NOMO-1 treated with dmso at 0.1 percent for 144 hours (cell line): ENCODE results near the gene DPYD.
"Not testable (repeated sequence)": the region's sequence is repeated elsewhere in the genome, so short reads cannot be mapped to it uniquely, and the experiment has no call there.

ENCODE experiments used
- DNase-seq: peaks from one replicate; lab custom pipeline; 2025; ENCODE audit not compliant: unreplicated experiment; lab: John Stamatoyannopoulos, UW

The DPYD gene

GRCh38 chr1:97379387-97380075, 541.3 kb downstream of the DPYD start:
- DNase-seq: no peak

- no peak for DNase-seq
Measured at GRCh38 chr1:97378596-97378995, 542.2 kb downstream of the DPYD start.

DNA sequence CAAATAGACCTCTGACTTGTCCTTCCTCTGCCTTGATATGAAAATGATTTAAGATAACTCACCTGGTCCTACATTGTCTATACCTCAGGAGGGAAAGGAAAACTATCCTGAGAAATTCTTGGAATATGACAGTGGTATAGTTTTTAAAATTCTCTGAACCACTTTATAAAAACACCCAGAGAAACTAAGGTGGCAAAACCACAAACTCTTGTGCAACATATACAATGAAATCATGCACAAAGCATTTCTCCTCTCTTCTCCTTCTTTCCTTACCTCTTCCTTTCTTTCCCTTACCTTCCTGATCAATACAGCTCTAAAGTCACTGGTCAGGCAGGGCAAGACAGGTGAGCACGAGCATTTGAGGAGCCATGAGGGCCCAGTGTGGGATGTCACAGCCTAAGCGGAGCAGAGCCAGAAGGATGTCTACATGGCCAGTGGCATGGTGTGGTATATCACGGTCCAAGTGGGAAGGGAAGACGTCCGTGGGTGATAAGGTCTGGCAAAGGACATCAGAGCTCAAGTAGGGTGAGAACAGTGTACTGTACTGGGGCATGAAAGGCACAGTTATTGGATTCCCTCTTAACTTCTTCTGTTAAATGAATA, 543.3 kb downstream of the DPYD start:
- DNase-seq: no peak

- DNase-seq: no peak
Measured at GRCh38 chr1:97373000-97373399, 547.8 kb downstream of the DPYD start.

- DNase-seq: no peak
Measured at GRCh38 chr1:97372531-97372930, 548.3 kb downstream of the DPYD start.

DNA sequence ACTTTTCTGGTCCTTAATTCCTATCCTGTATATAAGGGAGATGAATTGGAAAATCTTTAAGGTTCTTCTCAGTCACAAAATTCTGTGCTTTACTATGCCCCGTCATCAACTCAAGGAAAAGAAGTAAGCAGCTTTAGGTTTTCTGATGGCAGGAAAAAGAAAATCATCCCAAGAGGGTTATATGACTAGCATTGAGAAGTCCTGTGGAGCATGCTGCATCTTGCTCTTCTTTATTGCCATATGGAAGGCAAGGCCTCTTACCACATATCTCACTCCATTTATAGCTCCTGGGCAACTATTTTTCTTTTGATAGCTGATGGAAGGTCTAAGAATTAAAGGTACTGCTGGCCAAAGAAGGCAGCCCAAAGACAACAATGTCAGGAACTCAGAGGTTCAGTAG, 552.5 kb downstream of the DPYD start:
- DNase-seq: no peak

DNA sequence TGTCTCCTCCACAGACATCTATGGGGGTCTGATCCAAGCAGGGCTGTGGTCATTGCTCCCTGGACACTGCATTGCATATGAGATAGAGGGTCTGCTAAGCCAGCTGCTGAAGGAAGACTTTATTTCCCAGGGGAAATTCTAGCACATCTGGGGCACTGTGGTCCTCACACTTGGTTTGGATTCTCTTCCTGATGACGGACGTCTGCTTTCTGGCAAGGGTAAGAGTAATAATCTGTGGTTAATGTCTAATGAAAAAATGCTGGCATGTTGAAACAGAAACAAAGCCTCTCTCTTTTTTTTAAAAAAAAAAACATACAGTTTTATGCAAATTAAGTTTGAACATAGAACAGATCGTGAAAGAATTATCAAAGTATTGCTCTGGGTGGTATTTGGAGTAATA, 553.9 kb downstream of the DPYD start:
- no peak for DNase-seq

DNA sequence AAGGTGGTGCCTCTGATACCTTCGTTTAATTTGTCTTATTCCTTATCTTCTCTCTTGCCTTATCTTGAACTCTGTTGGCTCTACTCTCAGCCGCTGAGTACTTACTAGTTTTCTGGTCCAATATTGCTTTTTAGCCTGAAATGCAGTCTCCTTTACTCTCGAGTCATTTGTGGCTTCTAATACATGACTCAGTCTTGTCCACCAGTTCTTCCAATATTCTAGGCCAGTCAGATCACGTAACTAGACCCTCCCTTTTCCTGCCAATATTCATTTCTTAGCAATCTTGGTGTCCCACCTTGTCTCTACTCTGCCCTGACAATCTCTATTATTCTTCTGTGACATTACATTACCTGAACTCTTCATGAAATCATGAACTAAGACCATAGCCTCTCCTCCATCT, 555.8 kb downstream of the DPYD start:
- no peak for DNase-seq

DNA sequence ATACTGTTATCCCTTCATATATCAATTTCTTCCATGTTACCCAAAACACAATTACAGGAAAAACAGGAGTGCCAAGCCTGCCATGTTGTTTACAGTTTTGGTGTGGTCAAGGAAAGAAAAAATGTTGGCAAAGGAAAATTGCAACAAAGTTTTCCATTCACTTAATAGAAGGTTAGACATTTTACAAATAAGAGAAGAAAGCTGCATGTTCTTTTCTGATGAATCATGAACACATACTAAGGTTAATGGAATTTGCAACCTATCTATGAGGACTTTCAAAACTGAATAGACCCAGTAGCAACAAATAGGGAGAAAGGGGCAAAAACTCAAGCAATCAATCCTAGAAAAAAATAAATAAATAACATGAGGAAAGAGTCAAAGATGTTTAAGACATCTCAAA, 556.7 kb downstream of the DPYD start:
- no peak for DNase-seq

DNA sequence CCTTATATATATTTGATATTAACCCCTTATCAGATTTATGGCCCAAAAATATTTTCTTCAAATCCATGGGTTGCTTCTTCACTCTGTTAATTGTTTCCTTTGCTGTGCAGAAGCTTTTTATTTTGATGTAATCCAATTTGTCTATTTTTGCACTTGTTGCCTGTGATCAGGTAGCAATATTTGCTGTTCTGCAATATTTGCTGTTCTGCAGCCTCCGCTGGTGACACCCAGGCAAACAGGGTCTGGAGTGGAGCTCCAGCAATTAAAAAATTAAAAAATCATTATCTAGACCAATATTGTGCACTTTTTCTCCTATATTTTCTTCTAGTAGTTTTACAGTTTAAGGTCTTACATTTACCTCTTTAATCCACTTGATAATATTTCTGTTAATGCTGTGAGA, 564.5 kb downstream of the DPYD start:
- no peak for DNase-seq

DNA sequence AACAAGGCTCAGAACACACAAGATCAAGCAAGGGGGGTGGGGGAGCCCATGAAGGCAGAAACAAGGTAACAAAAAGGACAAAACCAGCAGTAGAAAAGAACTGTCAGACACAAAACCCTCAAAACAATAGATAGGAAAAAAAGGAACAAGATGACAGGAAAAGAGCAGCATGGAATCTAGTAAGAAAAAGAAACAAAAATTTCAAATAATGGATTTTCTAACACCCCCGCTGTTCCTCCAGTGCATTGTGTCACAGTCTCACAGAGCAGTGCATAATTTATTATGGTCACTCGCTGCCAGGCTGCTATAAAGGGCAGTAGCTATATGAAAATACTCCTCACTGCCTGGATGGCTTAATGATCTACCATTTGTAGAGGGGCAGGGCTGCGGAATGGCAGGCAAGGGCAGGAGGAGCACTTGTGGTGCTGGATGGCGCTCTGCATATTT, 567.9 kb downstream of the DPYD start:
- no peak for DNase-seq

DNA sequence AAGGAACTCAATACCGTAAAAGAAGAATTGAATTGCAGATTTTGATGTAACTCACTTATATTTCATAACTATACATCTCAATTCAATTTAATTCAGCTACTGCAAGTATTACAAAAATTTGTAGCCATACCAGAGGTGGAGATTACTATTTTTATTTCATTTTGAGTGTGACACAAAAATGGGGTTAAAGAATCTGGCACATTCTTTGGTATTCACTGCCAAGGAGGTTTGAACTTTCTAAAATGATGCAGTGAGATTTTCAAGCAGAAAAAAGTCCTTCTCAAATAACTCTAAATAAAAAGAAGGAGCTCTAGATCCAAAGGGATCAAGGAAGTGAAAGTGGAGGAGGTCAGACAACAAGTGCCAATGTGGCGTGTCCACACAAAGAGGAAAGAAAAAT, 569.0 kb downstream of the DPYD start:
- no peak for DNase-seq

DNA sequence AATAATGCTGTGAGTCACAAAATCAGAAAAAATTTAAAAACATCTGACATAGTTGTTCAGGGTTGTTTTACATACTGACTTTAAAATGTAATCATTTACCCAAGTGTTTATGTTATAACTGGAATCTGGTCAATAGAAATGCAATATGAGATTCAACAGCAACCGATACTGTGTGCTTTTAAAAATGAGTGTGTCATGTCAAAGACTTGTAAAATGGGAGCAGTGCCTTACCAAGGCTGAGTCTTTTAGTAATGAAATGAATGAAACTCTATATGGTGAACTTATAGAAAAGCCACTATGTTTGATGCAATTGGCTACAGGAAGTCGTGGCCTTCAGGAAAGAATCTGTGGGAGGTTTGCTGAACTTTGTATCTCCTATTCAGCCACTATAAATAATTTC, 570.2 kb downstream of the DPYD start:
- no peak for DNase-seq

DNA sequence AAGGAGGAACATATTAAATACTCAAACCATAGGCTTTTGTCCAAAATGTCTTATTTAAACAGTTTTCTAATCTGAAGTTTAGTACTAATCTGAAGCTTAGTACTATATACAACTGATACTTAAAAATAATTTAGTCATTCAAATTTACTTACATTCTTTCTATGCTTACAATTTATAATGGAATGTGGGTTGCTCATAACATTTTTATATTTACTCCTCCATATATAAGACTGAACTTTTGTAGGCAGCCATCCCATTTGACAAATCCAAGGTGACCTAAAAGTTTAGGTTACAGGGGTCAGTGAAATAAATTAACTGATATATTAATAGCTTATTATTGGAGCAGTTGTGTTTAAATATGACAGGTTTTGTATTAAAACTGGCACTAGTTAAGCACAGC, 570.6 kb downstream of the DPYD start:
- DNase-seq: no peak

GRCh38 chr1:97349794-97350193, 571.0 kb downstream of the DPYD start:
- not testable (repeated sequence) for DNase-seq

DNA sequence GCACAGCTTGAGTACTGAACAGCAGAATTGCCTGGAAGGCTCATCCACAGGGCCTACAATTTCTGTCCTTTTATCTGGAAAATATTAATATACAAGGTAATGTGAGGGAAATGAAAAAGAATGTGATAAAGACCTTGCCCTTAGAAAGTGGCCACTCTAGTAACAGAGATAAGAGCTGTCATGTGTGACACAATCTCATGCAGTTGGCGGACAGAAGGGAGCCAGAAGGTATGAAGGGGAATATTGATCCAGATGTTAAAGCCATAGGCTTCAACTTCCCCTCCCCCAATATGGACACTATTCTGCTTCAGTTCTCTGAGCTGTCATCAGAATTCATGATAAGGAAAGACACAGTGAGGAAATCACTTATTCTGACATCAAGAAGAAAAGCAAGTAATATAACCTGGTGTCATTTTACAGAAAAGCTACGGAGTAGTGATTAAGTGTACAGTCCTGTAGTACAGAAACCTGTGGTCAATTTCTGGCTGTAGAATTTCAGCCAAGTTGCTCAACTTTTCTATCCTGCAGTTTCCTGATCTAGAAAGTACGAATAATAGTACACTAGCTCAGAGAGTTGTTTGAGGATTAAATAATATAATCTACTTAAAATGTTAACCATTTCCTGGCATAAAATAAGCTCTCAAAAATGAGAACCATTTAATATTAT, 572.1 kb downstream of the DPYD start:
- no peak for DNase-seq

GRCh38 chr1:97340951-97341350, 579.9 kb downstream of the DPYD start:
- DNase-seq: no peak

DNA sequence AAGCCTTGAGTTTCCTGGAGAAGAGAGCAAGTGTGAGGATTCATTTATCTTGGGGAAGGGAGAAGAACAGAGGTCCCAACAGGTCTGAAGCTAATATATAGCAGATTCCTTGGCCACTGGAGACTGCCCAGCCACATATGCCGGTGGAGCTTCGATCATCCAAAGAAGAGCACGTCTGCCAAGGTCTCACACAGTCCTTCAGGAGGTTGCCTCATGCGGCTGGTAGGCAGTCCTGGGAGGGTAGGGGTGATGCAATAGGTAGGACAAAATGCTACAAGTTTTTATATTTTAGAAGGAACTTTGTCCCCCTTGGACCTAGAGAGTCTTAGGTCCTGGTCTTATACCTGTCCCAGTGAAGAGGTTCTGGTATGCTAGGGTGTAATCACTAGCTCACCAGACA, 582.5 kb downstream of the DPYD start:
- no peak for DNase-seq

DNA sequence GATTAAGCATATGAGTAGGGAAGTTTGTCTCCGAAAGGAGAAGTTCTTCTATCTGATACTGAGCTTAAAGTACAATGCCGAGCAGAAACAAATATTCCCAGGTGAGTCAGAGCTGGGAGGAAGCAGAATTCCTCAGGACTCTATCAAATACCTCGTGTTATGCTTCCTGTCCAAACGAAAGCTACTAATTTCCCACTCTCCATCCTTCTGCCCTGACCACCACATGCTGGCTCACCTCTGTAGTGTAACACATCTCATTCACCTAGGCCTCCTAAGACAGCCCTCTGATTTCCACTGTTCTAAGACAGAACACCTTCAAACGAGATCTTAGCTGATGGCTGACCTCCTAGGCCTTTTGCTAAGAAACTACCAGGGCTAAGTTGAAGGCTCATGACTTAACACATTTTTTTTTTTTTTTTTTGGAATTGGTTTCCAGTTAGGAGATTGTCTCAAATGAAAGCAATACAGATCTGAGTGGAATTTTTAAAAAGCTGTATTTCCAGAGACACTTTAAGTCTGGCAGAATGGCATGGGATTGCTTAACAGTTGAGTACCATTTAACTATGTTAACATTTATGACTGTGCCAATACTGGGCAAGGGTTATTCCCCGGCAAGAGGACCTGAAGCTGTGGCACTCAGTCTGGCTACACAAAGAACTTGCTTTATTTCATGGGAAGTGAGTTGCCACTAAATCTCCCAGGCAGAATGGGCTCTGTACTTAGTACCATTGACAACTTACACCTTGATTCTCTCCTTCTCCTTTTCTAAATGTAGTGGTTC, 583.4 kb downstream of the DPYD start:
- DNase-seq: no peak

GRCh38 chr1:97334454-97334853, 586.4 kb downstream of the DPYD start:
- DNase-seq: no peak

GRCh38 chr1:97332716-97333115, 588.1 kb downstream of the DPYD start:
- no peak for DNase-seq

DNA sequence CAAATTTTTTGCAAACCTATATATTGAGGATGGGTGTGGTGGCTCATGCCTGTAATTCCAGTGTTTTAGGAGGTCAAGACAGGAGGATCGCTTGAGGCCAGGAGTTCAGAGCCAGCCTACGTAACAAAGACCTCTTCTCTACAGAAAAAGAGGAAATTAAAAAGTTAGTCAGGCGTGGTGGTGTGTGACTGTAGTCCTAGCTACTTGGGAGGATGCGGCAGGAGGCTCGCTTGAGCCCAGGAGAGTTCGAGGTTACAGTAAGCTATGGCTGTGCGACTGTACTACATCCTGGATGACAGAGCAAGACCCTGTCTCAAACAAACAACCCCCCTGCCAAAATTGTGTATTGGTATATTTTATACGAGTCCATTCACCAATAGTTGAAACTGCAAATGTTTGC, 589.7 kb downstream of the DPYD start:
- no peak for DNase-seq
